ENCODE results near the gene CSGALNACT2.
A peak's percentile ranks its signal among the peaks of the same experiment; 100 is the strongest.

The CSGALNACT2 gene

GRCh38 chr10:43135064-43135463, 3.2 kb upstream of the CSGALNACT2 start:
- no peak overlapping the region for H3K4me3 ChIP-seq (ENCODE audit: low read depth, low read length)
- no peak for TF ChIP-seq CTCF (IDR thresholded peaks at IDR 0.05; ENCODE audit: insufficient read depth, low read depth, low read length, missing control alignments)
- DNase-seq (ENCODE audit: low read depth): no peak

DNA sequence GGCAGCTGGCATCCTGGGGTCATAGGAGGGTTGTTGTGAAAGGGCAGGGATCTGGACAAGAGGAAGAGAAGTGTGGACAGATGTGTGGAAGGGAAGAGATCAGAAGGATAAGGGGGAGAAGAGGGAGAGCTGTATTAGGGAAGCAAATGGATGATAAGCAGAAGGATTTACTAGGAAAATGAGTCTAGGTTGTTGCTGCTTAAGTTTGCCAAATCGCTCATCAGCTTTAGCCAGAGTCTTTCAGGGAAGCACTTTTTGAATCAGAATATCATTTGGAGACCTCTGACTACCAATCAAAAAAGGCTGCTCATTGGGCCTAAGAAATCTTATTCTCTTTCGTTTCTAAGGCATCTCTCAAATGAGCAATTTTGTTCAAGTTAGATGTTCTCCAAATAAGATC, 2.6 kb upstream of the CSGALNACT2 start:
- H3K4me3 ChIP-seq (ENCODE audit: low read depth, low read length): no peak overlapping the region
- TF ChIP-seq CTCF (IDR thresholded peaks at IDR 0.05; ENCODE audit: insufficient read depth, low read depth, low read length, missing control alignments): no peak
- DNase-seq (ENCODE audit: low read depth): no peak

- no peak for DNase-seq (ENCODE audit: low read depth)
- no peak overlapping the region for H3K4me3 ChIP-seq (ENCODE audit: low read depth, low read length)
- no peak for TF ChIP-seq CTCF (IDR thresholded peaks at IDR 0.05; ENCODE audit: insufficient read depth, low read depth, low read length, missing control alignments)
Measured at GRCh38 chr10:43136432-43136831, 1.8 kb upstream of the CSGALNACT2 start.

DNA sequence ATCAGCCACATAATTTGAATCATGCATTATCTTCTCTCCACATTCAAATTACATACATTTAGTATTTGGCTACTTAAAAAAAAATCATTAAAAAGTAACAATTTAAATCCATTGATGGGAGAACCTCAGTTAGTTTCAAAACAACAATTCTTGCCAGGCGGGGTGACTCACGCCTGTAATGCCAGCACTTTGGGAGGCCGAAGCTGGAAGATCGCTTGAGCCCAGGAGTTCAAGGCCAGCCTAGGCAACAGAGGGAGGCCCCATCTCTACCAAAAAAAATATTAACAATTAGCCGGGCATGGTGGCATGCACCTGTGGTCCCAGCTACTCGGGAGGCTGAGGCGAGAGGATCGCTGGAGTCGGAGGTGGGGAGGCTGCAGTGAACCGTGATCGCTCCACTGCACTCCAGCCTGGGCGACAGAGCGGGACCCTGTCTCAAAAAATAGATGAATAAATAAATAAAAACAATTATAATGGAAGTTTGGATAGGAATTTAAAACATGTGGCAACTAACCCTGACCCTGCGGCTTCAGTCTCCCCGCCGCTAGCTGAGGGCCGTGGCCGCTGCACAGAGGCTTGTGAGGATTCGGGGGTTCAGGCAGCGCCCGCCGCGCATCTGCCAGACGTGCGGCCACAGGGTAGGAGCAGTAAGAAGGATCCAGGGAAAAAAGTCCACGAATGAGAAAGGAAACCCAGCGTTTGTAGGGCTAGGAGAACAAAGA, 1.1 kb upstream of the CSGALNACT2 start:
- no peak for TF ChIP-seq CTCF (IDR thresholded peaks at IDR 0.05; ENCODE audit: insufficient read depth, low read depth, low read length, missing control alignments)
- no peak for DNase-seq (ENCODE audit: low read depth)
- peak overlapping the region; percentile 82 for H3K4me3 ChIP-seq (ENCODE audit: low read depth, low read length)

GRCh38 chr10:43137717-43138020, 576 bp upstream of the CSGALNACT2 start:
- DNase-seq (ENCODE audit: low read depth): peak; percentile 42

DNA sequence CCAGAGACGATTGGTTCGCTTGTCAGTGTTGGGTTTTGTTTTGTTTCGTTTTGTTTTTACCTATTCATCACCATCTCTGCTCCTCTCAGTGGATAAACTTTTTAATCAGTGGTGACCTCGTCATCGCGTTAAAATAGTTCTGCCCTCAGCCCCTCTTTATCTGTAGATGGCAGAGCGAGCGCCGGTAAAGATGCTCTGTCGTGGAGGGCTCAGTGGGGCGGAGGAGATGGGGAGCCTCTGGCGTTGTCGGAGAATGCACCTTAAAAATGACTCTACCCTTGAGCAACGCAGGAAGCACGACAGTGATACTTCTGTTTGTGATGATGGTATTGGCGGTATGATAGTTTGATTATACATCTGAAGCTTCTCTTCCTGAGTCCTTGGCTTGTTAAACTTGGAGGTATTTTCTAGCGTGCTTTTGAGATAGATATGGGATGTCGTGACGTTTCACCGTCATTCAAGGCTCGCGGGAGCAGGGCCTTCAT, 554 bp downstream of the CSGALNACT2 start:
- H3K4me3 ChIP-seq (ENCODE audit: low read depth, low read length): peak overlapping the region; percentile 78
- TF ChIP-seq CTCF (IDR thresholded peaks at IDR 0.05; ENCODE audit: insufficient read depth, low read depth, low read length, missing control alignments): no peak
- DNase-seq (ENCODE audit: low read depth): peak; percentile 71

More at GRCh38 chr10:43137717-43138020, 576 bp upstream of the CSGALNACT2 start:
- peak overlapping the region; percentile 82 for H3K4me3 ChIP-seq (ENCODE audit: low read depth, low read length)
- no peak for TF ChIP-seq CTCF (IDR thresholded peaks at IDR 0.05; ENCODE audit: insufficient read depth, low read depth, low read length, missing control alignments)

DNA sequence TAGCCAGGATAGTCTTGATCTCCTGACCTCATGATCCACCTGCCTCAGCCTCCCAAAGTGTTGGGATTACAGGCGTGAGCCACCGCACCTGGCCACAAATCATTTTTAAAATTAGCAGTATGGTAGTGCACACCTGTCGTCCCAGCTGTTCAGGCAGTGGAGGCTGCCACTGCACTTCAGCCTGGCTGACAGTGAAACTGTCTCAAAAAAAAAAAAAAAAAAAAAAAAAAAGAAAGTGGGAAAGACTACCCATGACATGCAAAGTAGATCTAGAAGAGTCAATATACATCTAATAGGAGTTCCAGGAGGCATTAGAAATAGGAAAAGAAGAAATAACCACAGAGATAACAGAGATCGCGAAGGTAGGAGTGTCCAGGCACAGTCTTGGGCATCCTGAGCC, 3.2 kb downstream of the CSGALNACT2 start:
- DNase-seq (ENCODE audit: low read depth): peak; percentile 40
- no peak for TF ChIP-seq CTCF (IDR thresholded peaks at IDR 0.05; ENCODE audit: insufficient read depth, low read depth, low read length, missing control alignments)
- H3K4me3 ChIP-seq (ENCODE audit: low read depth, low read length): no peak overlapping the region

All from GM12865 (cell line).